ENCODE measurements around the gene MUC2.
A peak's percentile ranks its signal among the peaks of the same experiment; 100 is the strongest.

MUC2 gene

DNA sequence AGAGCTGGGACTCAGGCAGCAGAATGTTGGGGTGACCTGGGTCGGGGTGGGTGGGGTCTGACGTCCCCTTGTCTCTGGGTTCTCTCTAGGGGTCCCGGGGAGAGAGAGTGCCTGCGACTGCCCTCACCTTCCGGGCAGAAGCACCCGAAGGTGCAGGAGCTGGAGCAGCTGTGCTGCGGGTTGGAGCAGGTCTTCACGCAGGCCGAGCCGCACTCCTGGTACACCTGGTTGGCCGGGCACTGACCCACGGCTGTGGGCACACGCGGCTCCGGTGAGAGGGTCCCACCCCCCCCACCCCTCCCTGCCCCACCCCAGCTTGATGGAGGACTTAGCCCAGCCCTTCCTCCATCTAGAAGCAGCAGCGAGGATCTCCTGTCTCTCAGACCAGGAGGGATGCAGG is 44.6 kb upstream of the MUC2 start:
- 0 out of 2 replicates have a peak, but pooled peaks cover 7% of the 10 kb centered on the region for H3K4me1 ChIP-seq
- H3K36me3 ChIP-seq: peaks cover 16% of the 10 kb centered on the region; the same call in 1 of the 2 replicates
- peaks cover 23% of the 10 kb centered on the region for H4K20me1 ChIP-seq
- no peaks in the 10 kb centered on the region for H3K27me3 ChIP-seq
- no peak overlapping the region for H3K9ac ChIP-seq
- H3K4me3 ChIP-seq: no peak overlapping the region
- no peak overlapping the region for H3K27ac ChIP-seq
- no peaks in the 10 kb centered on the region for H3K9me3 ChIP-seq
- H3K4me2 ChIP-seq: no peak overlapping the region
- TF ChIP-seq Cebpa-rat (IDR thresholded peaks at IDR 0.05): no peak

DNA sequence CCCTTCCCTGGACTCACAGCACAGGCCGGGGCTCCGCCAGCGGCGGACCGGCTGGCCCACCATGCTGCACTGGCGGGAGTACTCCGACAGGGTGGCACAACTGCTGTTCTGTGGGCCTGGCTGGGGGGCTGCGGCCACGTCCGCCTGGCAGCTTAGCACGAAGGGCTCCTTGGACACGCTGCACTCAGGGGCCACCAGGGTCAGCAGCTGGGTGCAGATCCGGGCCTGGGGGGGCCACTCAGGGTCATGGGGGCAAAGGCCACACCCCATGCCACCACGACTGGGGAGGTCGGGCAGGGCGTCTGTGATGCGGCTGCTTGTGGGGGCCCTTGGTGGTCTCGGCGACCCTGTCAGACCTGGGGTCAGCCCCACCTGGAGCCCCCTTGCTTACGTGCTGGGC is 44.1 kb upstream of the MUC2 start:
- no peak overlapping the region for H3K9ac ChIP-seq
- TF ChIP-seq Cebpa-rat (IDR thresholded peaks at IDR 0.05): no peak
- H4K20me1 ChIP-seq: peaks cover 18% of the 10 kb centered on the region
- H3K4me1 ChIP-seq: 0 out of 2 replicates have a peak, but pooled peaks cover 7% of the 10 kb centered on the region
- no peak overlapping the region for H3K27ac ChIP-seq
- H3K4me2 ChIP-seq: no peak overlapping the region
- no peaks in the 10 kb centered on the region for H3K27me3 ChIP-seq
- H3K36me3 ChIP-seq: peaks cover 11% of the 10 kb centered on the region; the same call in 1 of the 2 replicates
- no peaks in the 10 kb centered on the region for H3K9me3 ChIP-seq
- no peak overlapping the region for H3K4me3 ChIP-seq

DNA sequence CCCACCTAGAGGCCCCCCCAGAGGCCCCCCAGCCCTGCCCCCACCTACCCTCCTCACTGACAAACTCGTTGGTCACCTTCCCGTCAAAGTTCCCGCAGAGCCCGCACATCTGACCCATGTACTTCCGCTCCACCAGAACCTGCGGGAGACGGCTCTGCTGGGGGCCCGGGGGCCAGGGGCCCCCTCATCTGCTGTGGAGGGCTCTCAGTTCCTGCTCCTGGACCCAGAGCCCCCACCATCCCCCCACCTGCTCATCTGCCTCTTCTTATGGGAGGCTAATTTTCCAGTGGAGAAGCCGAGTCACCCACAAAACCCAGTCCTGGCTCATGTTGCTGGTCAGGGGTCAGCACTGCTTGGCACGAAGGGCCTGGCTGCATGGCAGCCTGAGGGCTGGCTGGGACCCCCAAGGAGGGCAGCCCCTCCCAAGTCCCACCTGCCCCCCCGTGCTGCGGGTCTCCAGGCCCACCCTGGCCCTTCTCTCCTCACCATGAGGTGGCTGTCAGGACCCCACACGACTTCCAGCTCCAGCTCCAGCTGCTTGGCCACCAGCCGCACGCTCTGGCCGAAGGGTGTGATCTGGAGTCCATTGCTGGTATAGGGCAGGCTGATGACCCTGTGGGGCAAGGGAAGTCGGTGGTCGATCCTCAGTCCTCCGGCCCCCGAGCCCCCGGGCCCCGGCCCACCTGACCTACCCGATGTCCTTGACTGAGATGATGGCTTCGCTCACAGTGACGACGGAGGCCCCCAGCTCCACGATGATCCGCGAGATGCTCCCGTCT is 43.4 kb upstream of the MUC2 start:
- no peaks in the 10 kb centered on the region for H3K27me3 ChIP-seq

DNA sequence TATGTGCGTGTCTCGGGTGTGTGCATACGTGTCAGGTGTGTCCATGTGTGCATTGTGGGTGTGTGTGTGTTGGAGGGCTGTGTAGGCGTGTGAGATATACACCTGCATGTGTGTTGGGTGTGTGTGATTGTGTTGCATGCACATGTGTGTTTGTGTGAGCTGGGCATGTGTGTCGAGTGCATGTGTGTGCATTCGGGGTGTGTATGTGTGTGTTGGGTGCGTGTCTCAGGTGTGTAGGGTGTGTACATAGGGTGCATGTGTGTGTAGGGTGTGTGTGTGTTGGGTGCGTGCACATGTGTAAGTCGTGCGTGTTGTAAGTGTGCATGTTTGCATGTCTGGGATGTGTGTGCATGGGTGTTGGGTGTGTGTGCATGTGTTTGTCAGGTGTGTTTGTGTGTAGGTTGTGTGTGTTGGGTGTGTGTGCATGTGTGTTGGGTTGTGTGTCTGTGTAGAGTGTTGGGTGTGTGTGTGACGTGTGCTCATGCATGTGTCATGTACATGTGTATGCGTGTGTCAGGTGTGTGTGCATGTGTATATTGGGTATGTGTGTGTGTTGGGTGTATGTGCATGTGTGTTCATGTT is 42.3 kb upstream of the MUC2 start:
- Histone ChIP-seq H3K4me2 (no peak overlapping the region), H3K4me1 (0 out of 2 replicates have a peak, but pooled peaks cover 7% of the 10 kb centered on the region), H3K4me3 (no peak overlapping the region), H3K27me3 (no peaks in the 10 kb centered on the region), H3K9me3 (no peaks in the 10 kb centered on the region), H4K20me1 (no peaks in the 10 kb centered on the region), H3K27ac (no peak overlapping the region), H3K9ac (no peak overlapping the region), H3K36me3 (no peaks in the 10 kb centered on the region)
- no peak for TF ChIP-seq Cebpa-rat (IDR thresholded peaks at IDR 0.05)

More for the DNA sequence above, 43.4 kb upstream of the MUC2 start:
- H3K4me2 ChIP-seq: no peak overlapping the region
- H3K4me1 ChIP-seq: 0 out of 2 replicates have a peak, but pooled peaks cover 7% of the 10 kb centered on the region
- H3K9ac ChIP-seq: no peak overlapping the region
- no peak for TF ChIP-seq Cebpa-rat (IDR thresholded peaks at IDR 0.05)
- peaks cover 4% of the 10 kb centered on the region; the same call in 1 of the 2 replicates for H3K36me3 ChIP-seq
- H4K20me1 ChIP-seq: peaks cover 11% of the 10 kb centered on the region
- no peak overlapping the region for H3K27ac ChIP-seq
- no peak overlapping the region for H3K4me3 ChIP-seq
- no peaks in the 10 kb centered on the region for H3K9me3 ChIP-seq

DNA sequence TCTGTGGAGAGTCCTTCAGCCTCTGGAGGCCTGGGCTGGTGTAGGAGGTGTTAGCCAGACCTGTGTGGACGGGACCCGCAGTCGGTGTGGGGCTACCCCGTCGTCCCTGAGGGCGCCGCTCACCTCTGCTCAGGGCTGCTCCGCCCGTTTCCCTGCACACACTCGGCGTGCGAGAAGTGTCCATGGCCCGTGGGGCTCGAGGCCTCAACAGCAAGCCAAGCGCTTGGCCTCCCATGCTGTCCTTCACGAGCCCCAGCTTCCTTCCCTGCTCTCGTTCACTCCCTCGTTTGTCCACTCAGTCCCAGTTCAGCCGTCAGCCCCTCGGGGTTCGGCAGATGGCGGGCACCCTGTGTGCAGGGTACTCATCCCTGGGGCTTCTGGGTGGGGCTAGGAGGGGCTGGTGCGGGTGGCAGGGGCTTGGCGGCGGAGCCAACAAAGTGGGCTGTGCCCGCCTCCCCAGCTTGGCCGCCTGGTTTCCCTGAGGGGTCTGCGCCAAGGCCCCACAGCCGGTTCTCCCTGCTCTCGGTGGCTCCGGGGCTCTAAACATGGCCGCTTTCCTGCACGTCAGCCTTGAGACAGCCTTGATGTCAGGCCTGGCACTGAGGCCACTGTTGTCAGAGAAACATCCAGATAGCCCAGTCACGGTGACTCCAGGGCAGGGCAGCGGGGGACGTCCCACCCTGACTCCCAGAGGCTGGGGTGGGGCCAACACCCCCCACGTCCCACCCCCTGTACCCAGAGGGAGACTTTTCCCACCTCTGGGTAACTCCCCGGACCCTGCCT is 41.5 kb upstream of the MUC2 start:
- Histone ChIP-seq H3K4me3 (no peak overlapping the region), H3K27me3 (no peaks in the 10 kb centered on the region), H3K4me1 (0 out of 2 replicates have a peak, but pooled peaks cover 7% of the 10 kb centered on the region), H4K20me1 (no peaks in the 10 kb centered on the region), H3K27ac (no peak overlapping the region), H3K9me3 (no peaks in the 10 kb centered on the region), H3K4me2 (no peak overlapping the region), H3K36me3 (no peaks in the 10 kb centered on the region), H3K9ac (no peak overlapping the region)
- no peak for TF ChIP-seq Cebpa-rat (IDR thresholded peaks at IDR 0.05)

DNA sequence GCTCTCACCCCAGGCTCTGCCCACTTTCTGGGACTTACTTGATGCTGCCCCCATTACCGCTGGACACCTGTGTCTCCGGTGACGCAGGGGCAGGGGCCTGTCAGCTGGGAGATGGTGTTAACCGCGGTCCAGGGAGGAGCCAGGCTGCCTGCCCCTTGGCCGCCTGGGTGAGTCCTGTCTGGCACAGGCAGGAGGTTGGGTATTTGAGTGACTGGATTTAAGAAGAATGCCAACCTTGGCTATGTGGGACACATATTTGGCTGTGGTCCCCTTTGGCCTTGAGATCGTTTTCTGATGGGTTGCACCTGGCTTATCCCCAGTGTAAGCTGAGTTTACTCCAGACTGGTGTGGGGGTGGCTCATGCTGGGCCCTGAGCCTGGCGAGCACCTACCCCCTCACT is 40.7 kb upstream of the MUC2 start:
- H3K9ac ChIP-seq: no peak overlapping the region
- no peaks in the 10 kb centered on the region for H3K9me3 ChIP-seq
- no peak overlapping the region for H3K4me3 ChIP-seq
- no peak overlapping the region for H3K4me2 ChIP-seq
- TF ChIP-seq Cebpa-rat (IDR thresholded peaks at IDR 0.05): no peak
- no peaks in the 10 kb centered on the region for H3K36me3 ChIP-seq
- no peaks in the 10 kb centered on the region for H3K27me3 ChIP-seq
- H4K20me1 ChIP-seq: no peaks in the 10 kb centered on the region
- H3K27ac ChIP-seq: 0 out of 2 replicates have a peak overlapping the region, but pooled peaks have one; percentile 18
- H3K4me1 ChIP-seq: 0 out of 2 replicates have a peak, but pooled peaks cover 7% of the 10 kb centered on the region

DNA sequence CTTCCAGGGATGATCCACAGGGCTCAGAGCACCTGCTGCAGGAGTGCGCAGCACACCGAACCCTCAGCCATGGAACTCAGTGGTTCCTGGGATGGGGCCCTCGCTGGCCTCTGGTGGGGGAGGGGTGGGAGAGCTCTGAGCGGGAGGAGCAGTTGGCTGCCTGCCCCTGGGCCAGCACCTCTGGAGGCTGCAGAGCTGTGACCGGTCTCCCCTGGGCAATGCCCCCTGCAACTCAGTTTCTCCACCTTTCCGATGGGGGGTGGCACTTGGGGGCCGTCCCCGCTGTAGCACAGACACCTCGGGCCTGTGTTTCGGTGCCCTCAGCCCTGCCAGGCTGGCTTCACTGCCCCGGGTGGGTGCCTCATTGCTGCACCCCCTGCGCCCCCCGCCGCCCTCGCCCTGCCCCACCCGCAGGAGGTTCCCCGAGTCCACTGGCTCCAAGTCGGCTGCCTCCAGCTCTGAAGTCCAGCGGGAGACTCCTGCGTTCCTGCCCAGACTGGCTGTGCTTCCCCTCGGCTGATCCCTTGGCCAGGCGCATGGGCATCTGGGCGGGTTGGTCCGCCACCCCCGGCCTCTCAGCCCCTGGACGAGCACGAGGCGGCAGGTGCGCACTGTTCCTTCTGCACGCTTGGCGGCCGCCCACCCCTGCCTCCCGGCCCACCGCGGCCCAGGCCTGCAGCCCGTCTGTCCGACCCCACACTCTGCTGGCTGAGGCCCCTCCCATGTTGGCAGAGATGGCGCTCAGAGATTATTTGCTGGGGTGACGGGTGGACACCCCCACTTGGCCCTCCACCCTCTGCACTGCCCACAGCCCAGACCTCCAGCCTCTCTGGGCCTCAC is 40.0 kb upstream of the MUC2 start:
- no peak overlapping the region for H3K4me2 ChIP-seq
- no peak overlapping the region for H3K9ac ChIP-seq
- H3K9me3 ChIP-seq: no peaks in the 10 kb centered on the region
- no peaks in the 10 kb centered on the region for H3K27me3 ChIP-seq
- no peak overlapping the region; the same call in 1 of the 2 replicates for H3K27ac ChIP-seq
- no peaks in the 10 kb centered on the region for H3K36me3 ChIP-seq
- H3K4me1 ChIP-seq: peaks cover 12% of the 10 kb centered on the region; the same call in 1 of the 2 replicates
- no peak overlapping the region for H3K4me3 ChIP-seq
- TF ChIP-seq Cebpa-rat (IDR thresholded peaks at IDR 0.05): no peak
- H4K20me1 ChIP-seq: no peaks in the 10 kb centered on the region

DNA sequence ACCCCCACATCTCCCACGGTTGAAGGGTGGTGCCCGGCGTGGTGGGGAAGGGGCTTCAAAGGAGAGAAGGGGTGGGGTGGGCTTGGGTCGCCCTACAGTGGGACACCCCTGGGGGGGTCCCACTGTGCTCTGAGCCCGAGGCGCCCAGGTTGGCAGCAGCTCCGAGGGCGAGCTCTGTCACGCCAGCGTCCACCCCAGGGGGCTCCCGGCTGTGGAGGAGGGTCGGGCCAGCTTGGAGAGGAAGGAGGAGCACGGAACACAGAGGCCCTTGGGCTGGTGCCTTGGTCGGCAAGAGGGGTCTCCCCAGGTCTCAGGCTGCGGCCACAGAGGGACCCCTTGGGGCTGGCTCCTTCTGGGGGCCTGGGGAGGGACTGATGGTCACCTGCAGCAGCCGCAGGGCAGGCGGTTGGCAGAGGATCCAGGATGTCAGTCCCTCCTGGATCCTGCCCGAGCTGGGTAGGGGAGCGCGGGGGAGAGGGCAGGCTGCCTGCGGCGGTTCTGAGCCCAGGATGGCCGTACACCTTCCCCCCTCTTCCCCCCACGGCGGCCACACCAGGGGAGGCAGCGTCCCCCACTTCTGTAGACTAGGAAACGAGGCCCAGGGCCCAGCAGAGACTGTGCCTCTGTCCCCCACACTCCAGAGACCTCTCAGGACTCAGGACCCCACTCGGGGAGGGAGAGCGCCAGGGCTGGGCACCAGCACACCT is 38.9 kb upstream of the MUC2 start:
- no peaks in the 10 kb centered on the region for H4K20me1 ChIP-seq
- H3K9me3 ChIP-seq: no peaks in the 10 kb centered on the region
- H3K27ac ChIP-seq: no peak overlapping the region
- TF ChIP-seq Cebpa-rat (IDR thresholded peaks at IDR 0.05): no peak
- H3K4me3 ChIP-seq: no peak overlapping the region
- no peak overlapping the region for H3K9ac ChIP-seq
- no peaks in the 10 kb centered on the region for H3K36me3 ChIP-seq
- no peaks in the 10 kb centered on the region for H3K27me3 ChIP-seq
- H3K4me1 ChIP-seq: peaks cover 23% of the 10 kb centered on the region
- H3K4me2 ChIP-seq: no peak overlapping the region
